Activated CD8-positive, alpha-beta memory T cell treated with anti-CD3 and anti-CD28 coated beads for 1 hour (primary cell): ENCODE results near the gene LRTM2.

Experiments used
- DNase-seq, 2 donors: peaks; one replicate each; pipeline ENCODE4 v3.0.0-alpha.2; 2020; ENCODE audit warnings: low read depth in 1 of 2; ENCODE audit errors: extremely low read depth in 1 of 2

Gene LRTM2

DNA sequence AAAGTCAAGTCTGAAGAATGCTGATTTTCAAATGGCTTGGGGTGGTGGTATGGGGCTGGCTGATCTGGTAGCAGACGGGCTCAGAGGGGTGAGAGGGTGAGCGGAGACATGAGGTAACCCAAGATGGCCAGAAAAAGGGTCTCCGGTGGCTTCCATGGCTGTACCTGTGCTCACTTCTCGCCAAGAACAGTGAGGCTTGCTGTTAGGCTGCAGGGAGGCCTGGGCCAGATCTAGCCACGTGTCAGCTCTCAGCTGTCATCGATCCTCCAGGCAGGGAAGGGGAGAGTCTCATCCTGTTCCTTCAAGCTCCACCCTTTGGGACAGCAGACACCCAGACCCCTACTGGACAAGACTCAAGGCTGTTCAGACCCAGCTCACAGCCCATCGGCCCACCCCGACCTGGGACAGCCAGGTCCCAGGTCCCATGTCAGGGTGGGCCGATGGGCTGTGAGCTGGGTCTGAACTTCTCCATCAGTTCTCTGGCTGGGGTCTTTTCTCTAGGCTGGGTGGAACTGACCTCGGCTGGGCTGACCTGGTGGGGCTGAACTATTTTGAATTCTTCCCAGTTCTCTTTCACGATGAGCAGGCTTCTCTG lies 9.0 kb downstream of the LRTM2 start:
- DNase-seq, result no peak

DNA sequence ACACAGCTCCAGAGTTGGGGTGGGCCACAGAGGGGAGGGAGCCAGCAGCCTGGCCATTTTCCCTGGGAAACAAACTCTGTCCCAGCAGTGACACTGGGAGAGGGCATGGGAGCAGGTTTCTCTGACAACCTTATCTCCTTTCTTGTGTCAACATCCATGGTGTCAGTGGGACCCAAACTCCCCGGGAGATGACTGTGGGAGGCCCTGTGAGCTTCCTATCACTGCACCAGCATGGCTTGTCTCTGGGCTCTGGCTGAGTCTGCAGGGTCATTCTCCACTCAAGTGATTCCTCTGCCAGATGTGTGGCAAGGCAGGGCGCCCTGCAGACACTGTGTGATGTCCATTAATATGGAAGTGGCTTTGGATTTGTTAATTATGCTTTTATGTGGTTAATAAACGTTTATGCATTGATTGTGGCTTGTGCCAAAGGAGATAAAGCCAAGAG lies 10.1 kb downstream of the LRTM2 start:
- DNase-seq, result no peak

DNA sequence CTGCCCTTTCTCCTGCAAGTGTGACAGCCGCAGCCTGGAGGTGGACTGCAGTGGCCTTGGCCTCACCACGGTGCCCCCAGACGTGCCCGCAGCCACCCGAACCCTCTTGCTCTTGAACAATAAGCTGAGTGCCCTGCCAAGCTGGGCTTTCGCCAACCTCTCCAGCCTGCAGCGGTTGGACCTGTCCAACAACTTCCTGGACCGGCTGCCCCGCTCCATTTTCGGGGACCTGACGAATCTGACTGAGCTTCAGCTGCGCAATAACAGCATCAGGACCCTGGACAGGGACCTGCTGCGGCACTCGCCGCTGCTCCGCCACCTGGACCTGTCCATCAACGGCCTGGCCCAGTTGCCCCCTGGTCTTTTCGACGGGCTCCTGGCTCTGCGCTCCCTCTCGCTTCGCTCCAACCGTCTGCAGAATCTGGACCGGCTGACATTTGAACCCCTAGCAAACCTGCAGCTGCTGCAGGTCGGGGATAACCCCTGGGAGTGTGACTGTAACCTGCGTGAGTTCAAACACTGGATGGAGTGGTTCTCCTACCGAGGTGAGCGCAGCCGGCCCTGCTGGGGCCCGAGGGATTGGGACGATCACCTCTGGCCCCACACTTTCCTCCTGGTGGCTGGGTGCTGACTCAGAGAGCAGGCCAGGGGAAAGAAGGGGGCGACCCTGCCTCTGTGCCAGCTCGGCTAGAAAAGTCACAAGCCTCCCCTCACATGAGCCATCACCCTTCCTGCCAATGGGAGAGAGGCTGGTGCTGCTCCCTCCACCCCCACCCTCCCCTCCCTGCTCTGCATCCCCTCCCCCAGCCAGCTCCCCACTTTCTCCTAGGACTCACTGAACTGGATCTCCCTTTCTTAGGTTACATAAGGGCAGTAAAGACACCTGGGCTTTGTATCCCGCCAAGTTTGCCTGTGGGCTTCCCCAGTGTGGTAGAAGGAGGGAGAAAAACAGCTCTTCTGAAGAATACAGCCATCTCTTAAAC lies 10.9 kb downstream of the LRTM2 start:
- DNase-seq, result no peak

DNA sequence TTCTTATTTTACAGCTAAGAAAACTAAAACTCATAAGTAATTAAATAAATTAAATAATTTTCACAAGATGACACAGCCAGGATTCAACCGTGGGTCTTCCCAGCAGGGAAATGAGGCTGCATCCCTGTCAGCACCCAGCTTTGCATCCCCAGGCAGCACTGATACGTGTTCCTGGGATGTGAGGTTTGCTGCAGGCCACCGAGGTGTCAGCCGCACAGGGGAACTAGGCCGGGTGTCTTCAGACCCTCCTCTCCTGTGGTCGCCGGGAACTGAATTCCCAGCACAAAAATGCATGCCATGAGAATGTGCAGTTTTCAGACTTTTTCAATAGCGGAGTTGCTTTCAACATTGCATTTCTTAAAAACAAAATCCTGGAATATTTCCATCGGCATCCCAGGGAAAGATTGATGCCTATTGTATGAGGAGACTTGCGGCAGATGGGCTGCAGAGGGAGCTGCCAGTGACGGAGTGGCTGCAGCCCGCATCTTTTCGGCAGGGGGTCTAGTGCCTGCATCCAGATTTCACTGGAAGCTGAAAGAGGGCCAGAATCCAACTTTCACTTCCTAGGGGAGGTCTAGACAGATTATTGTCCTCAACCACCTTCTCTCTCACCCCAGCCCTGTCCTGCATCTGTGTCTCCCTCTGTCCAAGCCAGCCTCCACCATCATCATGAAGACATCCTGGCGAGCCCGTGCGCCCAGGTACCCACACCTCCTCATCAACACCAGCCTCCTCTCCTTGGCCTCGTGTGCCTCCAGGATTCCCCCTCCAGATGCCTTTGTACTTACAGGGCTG lies 12.6 kb downstream of the LRTM2 start:
- DNase-seq, result no peak

DNA sequence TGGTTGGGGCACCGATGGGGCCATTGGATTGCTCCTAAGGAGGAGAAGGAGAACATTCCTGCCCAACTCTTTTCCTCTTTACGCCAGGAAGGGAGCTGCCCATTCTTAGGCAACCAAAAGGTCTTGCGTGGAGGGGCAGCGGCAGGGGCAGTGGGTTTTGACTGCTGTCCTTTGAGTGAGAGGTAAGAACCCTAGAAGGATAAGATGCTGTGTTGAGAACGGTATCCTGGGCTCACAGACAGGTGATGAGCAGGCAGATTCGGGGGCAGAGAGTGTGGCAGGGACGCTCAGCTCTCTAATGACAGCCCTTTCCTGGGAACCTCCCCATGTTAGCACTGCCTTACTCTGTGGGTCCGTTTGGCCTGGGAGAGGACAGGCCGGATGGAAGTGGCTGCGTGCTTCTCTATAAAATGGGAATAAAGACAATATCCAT lies 13.2 kb downstream of the LRTM2 start:
- DNase-seq, result no peak

DNA sequence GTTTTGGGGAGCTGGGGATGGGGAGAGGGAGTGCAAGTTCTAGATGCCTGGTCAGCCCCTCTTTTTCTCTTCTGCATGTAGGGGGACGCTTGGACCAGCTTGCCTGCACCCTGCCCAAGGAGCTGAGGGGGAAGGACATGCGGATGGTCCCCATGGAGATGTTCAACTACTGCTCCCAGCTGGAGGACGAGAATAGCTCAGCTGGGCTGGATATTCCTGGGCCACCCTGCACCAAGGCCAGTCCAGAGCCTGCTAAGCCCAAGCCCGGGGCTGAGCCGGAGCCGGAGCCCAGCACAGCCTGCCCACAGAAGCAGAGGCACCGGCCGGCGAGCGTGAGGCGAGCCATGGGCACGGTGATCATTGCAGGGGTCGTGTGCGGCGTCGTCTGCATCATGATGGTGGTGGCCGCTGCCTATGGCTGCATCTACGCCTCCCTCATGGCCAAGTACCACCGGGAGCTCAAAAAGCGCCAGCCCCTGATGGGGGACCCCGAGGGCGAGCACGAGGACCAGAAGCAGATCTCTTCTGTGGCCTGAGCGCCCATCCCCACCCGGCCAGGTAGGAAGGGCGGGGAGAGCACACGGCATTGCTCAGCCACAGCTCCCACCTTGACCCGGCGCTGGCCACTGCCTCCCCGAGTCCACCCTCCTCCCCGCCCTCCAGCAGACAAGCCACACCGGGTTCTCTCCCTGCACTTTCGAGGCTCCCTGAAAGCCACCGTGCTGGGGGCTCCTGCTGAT lies 14.0 kb downstream of the LRTM2 start:
- no peak for DNase-seq

DNA sequence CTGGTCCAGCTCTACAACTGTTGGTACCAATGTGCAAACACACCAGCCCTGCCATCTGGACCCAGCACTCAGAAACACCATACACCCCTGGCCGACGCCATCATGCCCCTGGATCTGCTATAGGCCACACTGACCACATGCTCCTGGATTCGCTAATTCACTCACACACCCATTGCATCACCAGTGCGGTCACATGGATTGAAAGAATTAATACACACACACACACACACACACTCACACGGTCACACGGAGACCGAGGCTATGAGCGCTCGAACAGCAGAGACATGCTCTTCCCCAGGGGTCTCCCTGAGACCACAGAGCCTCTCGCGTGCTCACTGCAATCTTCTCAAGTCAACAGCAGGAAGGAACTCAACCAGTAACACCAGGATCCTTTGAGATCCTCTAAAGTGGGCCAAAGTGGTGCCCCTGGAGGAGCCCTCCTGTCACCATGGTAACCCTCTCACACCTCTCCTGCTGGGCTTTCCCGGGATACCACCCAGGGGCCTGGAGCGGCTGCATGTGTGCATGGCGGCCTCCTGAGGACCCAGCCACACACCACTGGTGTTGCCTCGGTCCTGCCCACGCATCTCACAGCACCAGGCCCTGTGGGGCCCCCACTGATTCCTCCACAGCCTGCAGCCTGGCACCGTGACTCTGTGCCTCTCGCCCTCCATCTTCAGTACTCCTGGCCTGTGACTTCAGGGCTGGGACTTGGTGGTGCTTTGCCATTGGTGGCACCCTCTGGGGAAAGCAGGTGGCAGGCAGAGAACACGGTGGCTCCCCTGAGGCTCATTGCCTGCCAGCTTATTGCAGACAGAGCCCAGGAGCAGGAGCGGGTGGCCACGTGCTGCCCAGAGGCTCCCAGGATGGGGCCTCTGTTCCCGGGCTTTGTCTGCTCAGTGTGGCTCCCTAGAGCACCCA lies 15.1 kb downstream of the LRTM2 start:
- DNase-seq, result no peak

DNA sequence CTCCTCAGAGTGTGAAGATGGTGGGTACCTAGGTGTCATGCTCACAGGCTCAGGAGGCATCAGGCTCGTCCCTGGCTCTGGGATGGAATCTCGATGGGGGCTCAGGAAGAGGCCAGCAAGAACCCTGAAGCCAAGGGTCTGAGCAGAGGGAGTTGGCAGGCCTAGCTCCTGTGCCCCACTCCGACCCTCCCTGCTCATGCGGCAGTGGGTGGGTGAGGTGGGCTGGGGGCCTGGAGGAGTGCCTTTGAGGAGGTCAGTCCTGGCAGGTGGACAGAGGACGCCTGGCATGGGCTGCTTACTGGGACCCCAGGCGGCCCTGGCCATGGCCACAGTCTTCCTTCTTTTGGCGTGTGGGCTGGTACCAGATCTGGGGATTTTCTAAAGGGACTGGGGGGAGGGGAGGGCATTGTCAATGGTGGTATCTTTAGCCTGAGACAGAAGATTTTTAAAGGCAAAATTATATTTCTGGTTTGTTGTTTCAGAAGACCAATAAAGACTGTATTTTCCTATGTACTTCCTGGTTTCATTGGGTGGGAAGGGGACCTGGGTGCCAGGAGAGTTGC lies 16.0 kb downstream of the LRTM2 start:
- no peak for DNase-seq

DNA sequence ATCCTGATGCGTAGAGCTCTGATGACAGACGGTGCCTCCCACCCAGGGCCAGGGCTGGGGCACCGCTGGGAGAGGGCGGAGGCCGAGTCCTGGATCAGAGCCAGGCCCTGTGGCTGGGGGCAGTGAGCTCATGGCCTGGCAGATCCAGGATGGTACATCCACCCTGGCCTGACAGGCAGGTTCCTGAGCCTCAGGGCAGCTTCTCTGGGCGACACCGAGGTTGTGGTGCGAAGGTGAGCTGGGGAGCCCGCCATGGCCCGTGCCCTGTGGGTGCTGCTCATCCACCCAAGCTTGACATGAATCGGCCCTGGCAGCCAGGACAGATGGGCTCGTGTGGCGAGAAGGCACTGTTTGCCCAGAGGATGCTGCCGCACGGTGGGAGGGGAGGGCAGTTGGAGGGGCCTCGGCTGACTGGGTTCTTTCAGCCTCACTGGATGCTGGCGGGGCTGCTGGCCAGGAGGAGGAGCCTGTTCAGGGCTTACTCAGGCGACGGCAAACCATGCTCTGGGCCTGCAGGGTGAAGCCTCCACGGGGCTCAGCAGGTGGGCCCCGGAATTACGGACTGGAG lies 16.6 kb downstream of the LRTM2 start:
- no peak for DNase-seq

DNA sequence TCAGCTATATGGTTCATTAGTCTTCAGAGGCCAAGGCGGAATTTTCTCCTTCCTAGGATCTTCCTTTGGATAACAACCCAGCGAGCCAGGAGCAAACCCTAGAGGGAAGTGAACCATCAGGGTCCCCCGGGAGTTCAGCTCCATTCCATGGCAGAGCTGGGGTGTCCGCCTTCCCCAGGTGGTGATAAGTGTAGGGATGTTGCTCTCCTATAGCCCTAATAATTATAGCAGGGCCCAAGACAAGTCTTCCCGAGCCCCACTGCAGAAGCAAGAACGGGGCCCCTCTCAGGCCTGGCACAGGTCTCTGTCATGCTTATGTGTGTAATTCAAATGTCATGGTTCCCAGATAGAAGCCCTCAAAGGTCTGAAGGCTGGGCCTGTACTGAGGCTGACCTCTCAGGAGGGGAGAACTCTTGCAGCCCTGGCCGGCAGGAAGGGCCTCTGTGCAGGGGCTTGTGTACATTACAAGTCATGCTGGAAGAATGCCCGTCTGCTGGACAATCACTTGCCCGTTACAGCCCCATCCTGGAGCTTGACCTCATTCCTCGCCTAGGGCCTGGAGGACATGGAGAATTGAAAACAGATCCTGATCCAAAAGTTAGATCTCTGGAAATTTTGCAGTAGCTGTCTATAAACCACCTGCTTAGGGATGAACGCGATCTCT lies 17.3 kb downstream of the LRTM2 start:
- DNase-seq, result no peak

DNA sequence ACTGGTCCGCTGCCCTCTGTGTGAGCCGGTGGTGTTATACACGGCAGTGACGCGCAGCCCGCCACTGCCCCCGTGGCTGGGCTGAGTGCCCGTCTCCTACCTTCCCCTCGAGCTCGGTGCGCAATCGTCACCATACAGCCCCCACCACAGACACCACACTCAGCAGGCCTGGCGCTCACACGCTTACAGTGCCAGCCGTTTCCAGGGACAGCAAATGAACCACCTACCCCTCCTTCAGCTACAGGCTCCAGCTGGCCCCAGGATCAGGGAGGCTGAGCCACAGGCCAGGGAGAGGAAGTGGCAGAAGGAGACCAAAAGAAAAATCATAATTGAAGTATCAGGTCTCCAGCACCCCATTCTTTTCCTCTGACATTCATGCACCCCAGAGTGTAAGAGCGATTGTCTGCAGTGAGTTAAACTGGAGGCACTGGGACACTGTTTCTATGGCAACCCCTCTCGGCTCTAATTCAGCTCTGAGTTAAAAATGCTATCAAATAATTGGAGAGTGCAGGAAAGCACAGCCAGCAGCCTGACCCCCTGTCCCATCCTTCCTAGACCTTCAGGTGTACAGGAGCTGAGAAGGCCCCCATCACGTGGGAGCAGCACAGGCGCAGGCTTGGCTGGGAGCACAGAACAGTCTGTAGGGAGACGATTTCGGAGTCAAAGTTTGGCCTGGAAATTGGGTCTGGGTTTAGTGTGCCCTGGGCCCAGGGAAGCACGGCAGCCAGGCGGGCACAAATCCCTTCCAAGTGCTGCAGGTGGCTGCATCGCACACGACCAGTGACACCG lies 18.0 kb downstream of the LRTM2 start:
- no peak for DNase-seq

DNA sequence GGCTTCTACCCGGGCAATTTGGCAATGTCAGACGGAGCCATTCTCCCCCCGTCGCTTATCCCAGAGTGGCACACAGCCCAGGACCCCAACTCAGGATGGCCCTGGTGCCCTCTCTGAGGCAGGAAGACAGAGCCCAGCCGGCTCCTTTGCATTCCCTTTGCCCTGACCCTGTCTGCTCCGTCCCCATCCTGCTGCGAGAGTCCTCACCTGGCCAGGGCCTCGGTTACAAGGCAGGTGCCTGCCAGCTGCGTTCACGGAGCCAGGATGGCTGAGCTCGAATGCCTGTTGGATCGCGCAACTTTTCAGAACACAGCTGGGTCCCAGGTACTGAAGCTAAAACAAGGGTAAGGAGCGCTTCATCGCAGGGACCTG lies 18.6 kb downstream of the LRTM2 start:
- no peak for DNase-seq

DNA sequence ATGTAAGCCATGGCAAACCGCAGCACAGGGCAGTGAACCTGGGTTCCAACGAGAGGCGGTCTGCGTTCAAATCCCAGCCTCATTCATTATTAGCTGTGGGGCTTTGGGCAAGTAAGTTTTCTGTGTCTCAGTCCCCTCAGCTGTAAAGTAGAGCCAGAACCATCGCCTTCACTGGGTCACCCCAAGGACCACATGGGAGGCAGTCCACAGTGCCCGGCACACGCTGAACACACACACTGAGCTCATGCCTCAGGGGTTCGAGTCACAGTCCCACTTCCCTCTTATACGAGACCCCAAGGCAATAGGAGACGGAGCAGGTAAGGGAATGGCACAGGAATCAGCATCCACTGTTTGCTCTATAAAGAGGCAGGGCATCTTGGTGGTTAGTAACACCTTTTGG lies 19.1 kb downstream of the LRTM2 start:
- DNase-seq, result no peak

DNA sequence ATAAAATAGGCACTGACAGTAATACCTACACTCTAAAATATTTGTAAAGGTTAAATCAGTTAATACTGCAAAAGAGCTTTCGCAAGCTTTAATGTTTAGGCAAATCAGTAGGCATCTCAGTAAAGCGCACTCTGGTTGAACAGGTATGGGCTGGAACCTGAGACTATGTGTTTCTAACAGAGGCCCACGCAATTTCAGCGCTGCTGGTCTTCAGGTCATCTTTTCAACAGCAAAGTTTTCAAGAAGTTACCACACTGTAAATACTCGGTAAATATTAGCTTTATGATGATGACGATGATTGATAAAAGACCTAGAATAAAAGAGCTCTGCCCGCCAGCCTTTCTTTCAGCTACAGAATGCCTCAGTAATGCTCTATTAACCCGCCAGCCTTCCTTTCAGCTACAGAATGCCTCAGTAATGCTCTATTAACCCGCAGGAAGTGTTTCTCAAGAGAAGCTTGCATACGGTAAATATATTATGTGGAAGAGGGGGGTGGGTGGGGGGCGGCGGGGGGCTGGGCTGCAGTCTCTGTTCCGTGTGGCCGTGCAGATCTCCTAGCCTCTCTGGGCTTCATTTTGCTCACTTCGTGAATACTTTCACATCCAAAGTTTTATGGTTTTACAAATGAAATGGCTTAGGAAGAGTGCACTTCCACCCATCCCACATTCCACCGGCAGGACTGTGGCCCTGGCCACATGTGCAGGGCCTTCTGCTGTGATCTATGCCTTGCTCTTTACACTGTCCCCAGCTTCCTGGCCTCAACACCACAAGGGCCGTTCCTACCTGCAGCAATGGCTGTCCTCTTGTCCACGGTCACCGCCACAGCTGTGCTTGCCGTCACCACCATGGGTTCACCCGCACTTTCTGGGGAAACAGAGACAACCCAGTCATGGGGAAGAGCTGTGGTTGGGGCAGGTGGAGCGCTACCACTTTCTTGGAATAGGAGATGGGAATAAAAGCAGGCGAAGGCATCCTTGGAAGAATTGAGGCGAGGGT lies 19.9 kb downstream of the LRTM2 start:
- DNase-seq, result no peak

DNA sequence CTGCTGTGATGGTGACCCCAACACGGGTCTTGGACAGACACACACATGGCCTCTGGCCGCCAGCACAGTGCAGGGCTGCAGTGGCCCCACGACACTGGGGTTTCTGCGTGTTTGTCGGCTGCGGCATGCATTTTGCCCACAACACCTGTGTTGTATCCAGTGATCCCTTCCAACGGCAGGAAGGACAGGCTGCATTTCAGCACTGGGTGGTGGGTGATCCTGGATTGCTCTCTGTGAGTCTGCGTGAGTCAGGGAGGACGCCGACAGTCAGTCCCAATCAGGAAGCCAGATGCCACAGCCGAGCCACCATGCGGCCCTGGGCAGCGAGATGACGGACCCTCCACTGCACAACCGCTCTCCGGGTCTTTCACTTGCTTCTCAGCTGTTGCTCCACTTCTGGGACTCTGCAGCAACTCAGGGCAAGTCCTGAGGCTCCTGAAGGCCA lies 20.6 kb downstream of the LRTM2 start:
- DNase-seq, result no peak

DNA sequence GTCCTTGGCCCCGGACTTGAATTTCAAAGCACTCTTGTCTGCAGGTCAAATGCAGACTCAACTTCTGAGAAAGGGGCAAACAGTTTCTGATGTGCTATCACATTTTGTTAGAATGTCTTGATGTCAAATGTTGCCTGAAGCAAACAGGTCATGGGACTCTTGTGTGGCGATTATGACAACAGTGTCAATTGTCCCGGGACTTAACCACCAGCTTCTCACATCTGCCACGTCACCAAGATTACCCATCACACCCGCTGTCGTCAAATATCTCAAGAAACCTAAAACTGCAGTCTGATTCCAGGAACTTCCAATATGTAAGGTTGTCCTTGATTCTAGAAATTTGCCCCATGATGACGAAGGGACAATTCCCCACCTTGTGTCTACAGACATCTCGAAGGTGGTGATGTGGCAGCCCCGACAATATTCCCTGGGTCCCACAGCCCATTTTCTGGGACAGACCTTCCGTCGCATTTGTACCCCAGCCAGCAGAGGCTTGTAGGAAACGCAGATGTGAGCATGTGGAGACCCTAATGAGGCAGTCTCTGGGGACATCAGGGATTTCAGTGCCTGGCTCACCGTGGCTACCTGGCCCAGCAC lies 21.3 kb downstream of the LRTM2 start:
- DNase-seq, result no peak
